Measurements from ENCODE around the gene CMC2. TPM values are rescaled to one million over a fixed set of nuclear protein-coding genes. Genes with fewer than 3 reads are reported as not detected.

The CMC2 gene
- total and polyA plus RNA-seq, 2 of the 13 experiments (the other 11 are each of a cell fraction or from before 2014, with no cell fraction given), result 116 to 129 TPM

DNA sequence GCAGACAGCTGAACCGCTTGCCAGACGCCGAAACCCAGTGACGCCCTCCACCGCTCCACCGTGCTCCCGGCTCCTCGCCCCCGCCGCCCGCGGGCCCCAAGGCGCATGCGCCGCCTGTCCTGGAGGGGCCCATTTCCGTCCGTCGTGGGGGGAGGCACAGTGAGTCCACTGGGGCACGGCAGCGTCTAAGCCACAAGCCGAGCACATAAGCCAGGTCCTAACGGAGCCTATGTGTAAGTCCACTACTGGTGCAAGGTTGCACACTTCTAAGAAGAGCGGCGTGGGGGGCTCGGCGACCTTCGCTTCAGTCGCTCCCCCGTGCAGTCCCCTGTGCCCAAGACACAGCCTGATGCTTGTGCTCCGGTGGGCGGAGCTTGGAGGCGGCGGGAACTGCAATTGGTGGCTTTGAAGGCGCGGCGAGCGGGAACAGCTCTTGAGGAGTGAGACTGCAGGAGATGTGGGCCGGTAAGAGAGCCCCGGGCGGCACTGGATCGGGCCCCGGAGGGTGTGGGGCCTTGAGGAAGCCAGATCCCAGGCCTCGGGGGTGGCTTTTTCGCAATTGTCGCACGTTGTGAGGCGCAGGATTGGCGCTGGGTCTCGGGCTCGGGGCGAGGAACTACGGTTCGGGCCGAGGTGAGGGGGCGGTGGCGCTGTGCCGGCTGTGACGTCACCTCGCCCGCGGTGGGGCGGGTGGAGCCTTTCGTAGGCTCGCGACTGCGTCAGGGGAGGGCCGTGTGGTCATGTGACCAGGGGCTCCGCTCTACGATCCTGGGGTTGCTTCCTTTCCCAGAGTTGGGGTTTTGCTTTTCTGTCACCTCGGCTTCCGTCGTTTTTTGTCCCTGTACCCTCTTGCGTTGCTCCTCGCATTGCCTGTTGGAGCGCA, at the start of gene CMC2, which contains the start of gene CENPN (continued):
- TF ChIP-seq BCLAF1 (IDR thresholded peaks at IDR 0.05) (no peak), ZNF496 (CRISPR knock-in tag; IDR thresholded peaks at IDR 0.05; ENCODE audit: insufficient replicate concordance) (no peak), FOXJ3 (CRISPR knock-in tag; IDR thresholded peaks at IDR 0.05; ENCODE audit: borderline replicate concordance) (peak; percentile 63; the same call in 1 of the 2 replicates), ZNF547 (CRISPR knock-in tag; IDR thresholded peaks at IDR 0.05) (peak; percentile 64), ZKSCAN8 (CRISPR knock-in tag; IDR thresholded peaks at IDR 0.05; ENCODE audit: borderline replicate concordance) (peak; percentile 60; the same call in 1 of the 2 replicates), BCL6 (CRISPR knock-in tag; IDR thresholded peaks at IDR 0.05) (peak; percentile 9; the same call in 1 of the 2 replicates), CBX2 (IDR thresholded peaks at IDR 0.05; ENCODE audit: low read depth, low read length) (no peak), CBX2 (CRISPR knock-in tag; IDR thresholded peaks at IDR 0.05; ENCODE audit: low read depth) (no peak), MLLT10 (CRISPR knock-in tag; IDR thresholded peaks at IDR 0.05) (no peak), ZNF761 (CRISPR knock-in tag; conservative IDR thresholded peaks at IDR 0.05) (peak; percentile 96), PHF5A (CRISPR knock-in tag; IDR thresholded peaks at IDR 0.05; ENCODE audit: low read depth, unreplicated experiment) (no peak), NR1H2 (CRISPR knock-in tag; IDR thresholded peaks at IDR 0.05; ENCODE audit: borderline replicate concordance, low read depth) (0 out of 2 replicates have a peak, but pooled peaks have one; percentile 13), ARID2 (CRISPR knock-in tag; IDR thresholded peaks at IDR 0.05; ENCODE audit: borderline replicate concordance) (peak; percentile 96), RFX1 (IDR thresholded peaks at IDR 0.05) (no peak), ZNF609 (CRISPR knock-in tag; IDR thresholded peaks at IDR 0.05; ENCODE audit: borderline replicate concordance) (peak; percentile 77; the same call in 1 of the 2 replicates), CERS6 (CRISPR knock-in tag; IDR thresholded peaks at IDR 0.05) (0 out of 2 replicates have a peak, but pooled peaks have one; percentile 10), REL (CRISPR knock-in tag; conservative IDR thresholded peaks at IDR 0.05) (peak; percentile 96; the same call in 1 of the 2 replicates)
- TF ChIP-seq, protein P1, sequence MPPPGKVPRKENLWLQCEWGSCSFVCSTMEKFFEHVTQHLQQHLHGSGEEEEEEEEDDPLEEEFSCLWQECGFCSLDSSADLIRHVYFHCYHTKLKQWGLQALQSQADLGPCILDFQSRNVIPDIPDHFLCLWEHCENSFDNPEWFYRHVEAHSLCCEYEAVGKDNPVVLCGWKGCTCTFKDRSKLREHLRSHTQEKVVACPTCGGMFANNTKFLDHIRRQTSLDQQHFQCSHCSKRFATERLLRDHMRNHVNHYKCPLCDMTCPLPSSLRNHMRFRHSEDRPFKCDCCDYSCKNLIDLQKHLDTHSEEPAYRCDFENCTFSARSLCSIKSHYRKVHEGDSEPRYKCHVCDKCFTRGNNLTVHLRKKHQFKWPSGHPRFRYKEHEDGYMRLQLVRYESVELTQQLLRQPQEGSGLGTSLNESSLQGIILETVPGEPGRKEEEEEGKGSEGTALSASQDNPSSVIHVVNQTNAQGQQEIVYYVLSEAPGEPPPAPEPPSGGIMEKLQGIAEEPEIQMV (CRISPR knock-in tag; IDR thresholded peaks at IDR 0.05; ENCODE audit: low read depth), result peak; percentile 23; the same call in 1 of the 2 replicates
